ENCODE data around the gene GJB1.

GJB1 gene

DNA sequence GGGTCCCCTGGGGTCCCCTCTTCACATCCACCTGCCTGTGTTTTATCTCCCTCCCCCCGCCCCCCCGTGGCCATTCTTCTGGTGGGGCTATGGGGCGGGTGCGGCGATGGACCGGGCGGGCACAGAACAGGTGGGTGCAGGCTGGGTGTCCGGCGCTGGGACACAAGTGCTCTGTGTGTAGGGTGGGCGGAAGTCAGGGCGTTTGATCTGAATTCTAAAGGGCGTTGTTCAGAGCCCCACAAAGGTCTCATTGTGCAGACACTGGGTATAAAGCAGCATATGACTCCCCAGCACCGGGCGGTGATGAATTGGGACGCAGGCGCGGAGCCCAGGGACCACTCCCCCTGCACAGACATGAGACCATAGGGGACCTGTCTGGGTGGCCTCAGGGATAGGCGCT is at the start of gene GJB1:
TSS of gene GJB1 (plus strand) at position 296 of the 400 bp plus-strand sequence. CDS start 484 bp downstream, outside the sequence.
- Histone ChIP-seq H3K9ac (ENCODE audit: low read length) (no peak within 1 kb of the TSS), H3K4me3 (ENCODE audit: low read depth, low read length, poor library complexity, severe bottlenecking) (no peak within 1 kb of the TSS), H3K9me3 (ENCODE audit: low read length) (no peaks in the 10 kb centered on the region), H3K4me1 (ENCODE audit: insufficient read depth, low read length, severe bottlenecking) (no peaks in the 10 kb centered on the region), H3K27ac (ENCODE audit: low read depth, low read length, poor library complexity, severe bottlenecking) (no peak within 1 kb of the TSS), H2AFZ (ENCODE audit: low read length) (no peak within 1 kb of the TSS), H3K79me2 (ENCODE audit: insufficient read depth, low read length) (no peaks in the 10 kb centered on the region), H3K27me3 (ENCODE audit: insufficient read depth, low read length) (no peaks in the 10 kb centered on the region), H3K4me2 (ENCODE audit: low read length) (no peak within 1 kb of the TSS), H3F3A (ENCODE audit: insufficient read depth, low read length) (no peaks in the 10 kb centered on the region), H3K9me2 (ENCODE audit: low read depth, low read length) (no peaks in the 10 kb centered on the region), H4K20me1 (ENCODE audit: insufficient read depth, low read length) (no peaks in the 10 kb centered on the region), H3K36me3 (ENCODE audit: insufficient read depth, low read length) (no peaks in the 10 kb centered on the region)
- no peak for TF ChIP-seq EZH2 (IDR thresholded peaks at IDR 0.05; ENCODE audit: borderline replicate concordance, low read length)
- TF ChIP-seq, protein P1, sequence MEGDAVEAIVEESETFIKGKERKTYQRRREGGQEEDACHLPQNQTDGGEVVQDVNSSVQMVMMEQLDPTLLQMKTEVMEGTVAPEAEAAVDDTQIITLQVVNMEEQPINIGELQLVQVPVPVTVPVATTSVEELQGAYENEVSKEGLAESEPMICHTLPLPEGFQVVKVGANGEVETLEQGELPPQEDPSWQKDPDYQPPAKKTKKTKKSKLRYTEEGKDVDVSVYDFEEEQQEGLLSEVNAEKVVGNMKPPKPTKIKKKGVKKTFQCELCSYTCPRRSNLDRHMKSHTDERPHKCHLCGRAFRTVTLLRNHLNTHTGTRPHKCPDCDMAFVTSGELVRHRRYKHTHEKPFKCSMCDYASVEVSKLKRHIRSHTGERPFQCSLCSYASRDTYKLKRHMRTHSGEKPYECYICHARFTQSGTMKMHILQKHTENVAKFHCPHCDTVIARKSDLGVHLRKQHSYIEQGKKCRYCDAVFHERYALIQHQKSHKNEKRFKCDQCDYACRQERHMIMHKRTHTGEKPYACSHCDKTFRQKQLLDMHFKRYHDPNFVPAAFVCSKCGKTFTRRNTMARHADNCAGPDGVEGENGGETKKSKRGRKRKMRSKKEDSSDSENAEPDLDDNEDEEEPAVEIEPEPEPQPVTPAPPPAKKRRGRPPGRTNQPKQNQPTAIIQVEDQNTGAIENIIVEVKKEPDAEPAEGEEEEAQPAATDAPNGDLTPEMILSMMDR (IDR thresholded peaks at IDR 0.05; ENCODE audit: low read length) = no peak

DNA sequence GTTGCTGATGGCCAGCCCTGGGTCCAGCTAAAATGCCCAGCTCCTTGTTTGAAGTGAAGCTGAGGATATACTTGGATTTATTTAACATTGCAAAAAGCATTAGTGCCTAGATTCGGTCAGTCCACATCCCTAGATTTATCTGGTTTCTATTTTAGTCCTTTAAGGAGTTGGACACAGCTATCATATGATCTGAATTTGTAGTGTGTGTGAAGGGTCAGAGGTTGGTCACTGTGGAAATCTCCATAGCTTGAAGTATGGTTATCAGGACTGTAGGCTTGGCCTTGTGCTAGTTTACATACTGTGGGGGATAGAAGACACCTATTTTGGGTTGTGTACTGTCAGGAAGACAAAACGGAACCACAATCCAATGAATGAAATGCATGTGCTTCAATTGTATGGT is 49.6 kb upstream of the GJB1 start:
- H3F3A ChIP-seq (ENCODE audit: insufficient read depth, low read length) = no peaks in the 10 kb centered on the region
- H3K36me3 ChIP-seq (ENCODE audit: insufficient read depth, low read length) = no peaks in the 10 kb centered on the region; the same call in 1 of the 2 replicates
- TF ChIP-seq, protein P1 (IDR thresholded peaks at IDR 0.05; ENCODE audit: low read length) = no peak
- TF ChIP-seq EZH2 (IDR thresholded peaks at IDR 0.05; ENCODE audit: borderline replicate concordance, low read length) = no peak

DNA sequence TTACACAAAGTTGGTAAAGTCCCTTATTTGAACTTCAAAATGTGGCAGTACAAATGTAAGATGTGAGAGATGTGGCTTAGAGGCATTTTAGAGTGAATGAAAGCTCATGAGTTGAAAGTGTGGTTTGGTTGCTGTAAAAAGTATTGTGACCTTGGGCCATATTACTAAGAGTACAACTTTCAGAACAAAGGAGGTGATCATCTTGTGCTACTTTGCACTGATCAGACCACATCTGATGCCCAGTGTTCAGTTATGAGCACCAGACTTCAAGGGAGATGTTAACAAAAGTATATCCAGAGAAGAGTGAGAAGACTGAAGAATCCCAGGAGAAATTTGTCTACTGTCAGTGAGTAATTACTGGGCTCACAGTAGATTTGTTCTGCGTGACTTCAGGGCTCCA is 48.2 kb upstream of the GJB1 start:
- no peaks in the 10 kb centered on the region for H3K9me2 ChIP-seq (ENCODE audit: low read depth, low read length)
- no peaks in the 10 kb centered on the region for H3K79me2 ChIP-seq (ENCODE audit: insufficient read depth, low read length)
- no peak overlapping the region for H3K9ac ChIP-seq (ENCODE audit: low read length)
- no peaks in the 10 kb centered on the region for H3F3A ChIP-seq (ENCODE audit: insufficient read depth, low read length)
- H3K4me1 ChIP-seq (ENCODE audit: insufficient read depth, low read length, severe bottlenecking) = peaks cover 4% of the 10 kb centered on the region
- no peak overlapping the region for H3K27ac ChIP-seq (ENCODE audit: low read depth, low read length, poor library complexity, severe bottlenecking)
- H3K27me3 ChIP-seq (ENCODE audit: insufficient read depth, low read length) = no peaks in the 10 kb centered on the region
- H2AFZ ChIP-seq (ENCODE audit: low read length) = no peak overlapping the region
- no peak overlapping the region for H3K4me3 ChIP-seq (ENCODE audit: low read depth, low read length, poor library complexity, severe bottlenecking)
- H3K4me2 ChIP-seq (ENCODE audit: low read length) = no peak overlapping the region
- TF ChIP-seq, protein P1 (IDR thresholded peaks at IDR 0.05; ENCODE audit: low read length) = no peak
- TF ChIP-seq EZH2 (IDR thresholded peaks at IDR 0.05; ENCODE audit: borderline replicate concordance, low read length) = no peak
- H3K36me3 ChIP-seq (ENCODE audit: insufficient read depth, low read length) = no peaks in the 10 kb centered on the region; the same call in 1 of the 2 replicates
- H3K9me3 ChIP-seq (ENCODE audit: low read length) = no peaks in the 10 kb centered on the region
- no peaks in the 10 kb centered on the region for H4K20me1 ChIP-seq (ENCODE audit: insufficient read depth, low read length)

More for the DNA sequence above, 49.6 kb upstream of the GJB1 start:
- Histone ChIP-seq H3K27me3 (ENCODE audit: insufficient read depth, low read length) (no peaks in the 10 kb centered on the region), H3K4me1 (ENCODE audit: insufficient read depth, low read length, severe bottlenecking) (peaks cover 4% of the 10 kb centered on the region), H3K9me2 (ENCODE audit: low read depth, low read length) (no peaks in the 10 kb centered on the region), H3K9me3 (ENCODE audit: low read length) (no peaks in the 10 kb centered on the region), H3K79me2 (ENCODE audit: insufficient read depth, low read length) (no peaks in the 10 kb centered on the region), H3K4me2 (ENCODE audit: low read length) (no peak overlapping the region), H3K27ac (ENCODE audit: low read depth, low read length, poor library complexity, severe bottlenecking) (no peak overlapping the region), H3K9ac (ENCODE audit: low read length) (no peak overlapping the region), H2AFZ (ENCODE audit: low read length) (no peak overlapping the region), H4K20me1 (ENCODE audit: insufficient read depth, low read length) (no peaks in the 10 kb centered on the region), H3K4me3 (ENCODE audit: low read depth, low read length, poor library complexity, severe bottlenecking) (no peak overlapping the region)
